Keratinocyte (primary cell): Measurements from ENCODE around the gene RAB32. TPM values are rescaled to one million over a fixed set of nuclear protein-coding genes. Genes with fewer than 3 reads are reported as not detected.
A peak's percentile ranks its signal among the peaks of the same experiment; 100 is the strongest.

ENCODE experiments used
- DNase-seq: peaks from one replicate; pipeline ENCODE4 v3.0.0-alpha.2; 2011; ENCODE audit warnings: low read depth, missing footprints, low spot score
- FAIRE-seq: peaks from 2 replicates; lab custom pipeline; 2011; peaks lifted over from hg19 to GRCh38; lab: Jason Lieb, UNC
- H2AFZ ChIP-seq: 2 replicates; pipeline ENCODE4 v1.6.0; 2012; ENCODE audit warnings: low read length, control low read depth, inconsistent platforms; ENCODE audit not compliant: control insufficient read depth
- H3K27ac ChIP-seq: 2 replicates; pipeline ENCODE4 v1.5.1; 2011; ENCODE audit warnings: low read length; ENCODE audit not compliant: control insufficient read depth, insufficient read depth
- H3K27me3 ChIP-seq: 3 replicates; pipeline ENCODE4 v1.6.0; 2011; ENCODE audit warnings: low read length; ENCODE audit not compliant: control insufficient read depth, insufficient read depth; ENCODE audit errors: extremely low read depth
- H3K36me3 ChIP-seq, 2 experiments: 2 replicates in 1 of 2; 3 replicates in 1 of 2; pipeline ENCODE4 v1.5.1; 2011; ENCODE audit warnings: low read length in 2 of 2, mild to moderate bottlenecking in 1 of 2; ENCODE audit not compliant: control insufficient read depth in 2 of 2, insufficient read depth in 2 of 2; ENCODE audit errors: extremely low read depth in 1 of 2
- H3K4me1 ChIP-seq: 3 replicates; pipeline ENCODE4 v1.5.1; 2011; ENCODE audit warnings: low read length; ENCODE audit not compliant: control insufficient read depth, insufficient read depth; ENCODE audit errors: extremely low read depth
- H3K4me2 ChIP-seq: 3 replicates; pipeline ENCODE4 v1.6.0; 2011; ENCODE audit warnings: low read depth, low read length; ENCODE audit not compliant: control insufficient read depth, insufficient read depth; ENCODE audit errors: extremely low read depth
- H3K4me3 ChIP-seq, 3 experiments: fragments of 200-600 bp in 1 of 3; sonication (generic) in 1 of 3; 2 replicates in 2 of 3; 3 replicates in 1 of 3; pipeline ENCODE4 v1.5.1; 2011 to 2016; ENCODE audit warnings: low read length in 3 of 3, mild to moderate bottlenecking in 3 of 3, control low read depth in 2 of 3, inconsistent platforms in 1 of 3, low read depth in 1 of 3, mixed read lengths in 1 of 3, mixed run types in 1 of 3, moderate library complexity in 1 of 3; ENCODE audit not compliant: control insufficient read depth in 2 of 3, insufficient read depth in 2 of 3; ENCODE audit errors: extremely low read depth in 1 of 3
- H3K79me2 ChIP-seq: 2 replicates; pipeline ENCODE4 v1.6.0; 2012; ENCODE audit warnings: low read length; ENCODE audit not compliant: control insufficient read depth, insufficient read depth
- H3K9ac ChIP-seq: 3 replicates; pipeline ENCODE4 v1.6.0; 2011; ENCODE audit warnings: low read length; ENCODE audit not compliant: control insufficient read depth, insufficient read depth; ENCODE audit errors: extremely low read depth
- H3K9me1 ChIP-seq: 3 replicates; pipeline ENCODE4 v1.6.0; 2011; ENCODE audit warnings: low read length; ENCODE audit not compliant: control insufficient read depth, insufficient read depth; ENCODE audit errors: extremely low read depth
- H3K9me3 ChIP-seq: 2 replicates; pipeline ENCODE4 v1.5.1; 2012; ENCODE audit warnings: low read depth, low read length; ENCODE audit not compliant: control insufficient read depth
- H4K20me1 ChIP-seq: 3 replicates; pipeline ENCODE4 v1.6.0; 2011; ENCODE audit warnings: low read length; ENCODE audit not compliant: control insufficient read depth, insufficient read depth; ENCODE audit errors: extremely low read depth
- CTCF ChIP-seq, 3 experiments: IDR thresholded peaks in 1 of 3; conservative IDR thresholded peaks in 1 of 3; optimal IDR thresholded peaks in 1 of 3; 2 replicates in 2 of 3; 3 replicates in 1 of 3; pipeline versions ENCODE3 to v1.5.1; 2011; ENCODE audit warnings: low read length in 3 of 3, mild to moderate bottlenecking in 3 of 3, moderate library complexity in 2 of 3, control low read depth in 1 of 3, inconsistent platforms in 1 of 3; ENCODE audit not compliant: insufficient read depth in 2 of 3; ENCODE audit errors: extremely low read depth in 1 of 3
- EZH2 ChIP-seq: IDR thresholded peaks from one replicate; pipeline ENCODE4 v1.6.1; 2012; ENCODE audit warnings: inconsistent platforms, mild to moderate bottlenecking, low read length, moderate library complexity
- dilution Hi-C: fragments of 300-500 bp; cut with MboI; formaldehyde crosslinking; loops from one replicate; pipeline ENCODE4 v1.7.0; 2020; ENCODE audit warnings: low sequenced_read_pairs; ENCODE audit not compliant: extremely low pct_ligation_motif_present
- polyA plus RNA-seq, 5 experiments: library from polyadenylated mRNA; depleted of rRNA in 3 of 5; stranded (reverse) in 3 of 5; stranded (forward) in 1 of 5; unstranded in 1 of 5; fragments of >200 nt; gene quantifications; 1 replicate in 1 of 5; 2 replicates in 3 of 5; 3 replicates in 1 of 5; pipeline versions ENCODE4 v1.2.1 to v1.2.3, GENCODE V29; 2011 to 2012; ENCODE audit warnings: missing spikeins in 2 of 5, low read depth in 1 of 5, low replicate concordance in 1 of 5

The RAB32 gene
- polyA plus RNA-seq, 1 donor (not counting 4 experiments of a cell fraction or from before 2014, with no cell fraction given) = 73.0 TPM

- DNase-seq (no peak), FAIRE-seq (peak; percentile 46)
- no peak for TF ChIP-seq EZH2
- no peak for TF ChIP-seq CTCF (optimal IDR thresholded peaks at IDR 0.05 in 1 of 3, IDR thresholded peaks at IDR 0.05 in 1 of 3, conservative IDR thresholded peaks at IDR 0.05 in 1 of 3; ENCODE audit: extremely low read depth in 1 of 3, insufficient read depth in 2 of 3, low read length in 3 of 3)
- H3K79me2 ChIP-seq = peaks cover 56% of the 10 kb centered on the region
- H3K4me2 ChIP-seq = peak overlapping the region; percentile 98
- H3K9me3 ChIP-seq = no peaks in the 10 kb centered on the region
- no peaks in the 10 kb centered on the region for H4K20me1 ChIP-seq
- H3K4me3 ChIP-seq = peak overlapping the region; percentile 87 to 94 (median 89)
- H2AFZ ChIP-seq = no peak overlapping the region
- no peaks in the 10 kb centered on the region for H3K27me3 ChIP-seq
- H3K9ac ChIP-seq = peak overlapping the region; percentile 93
- H3K27ac ChIP-seq = peak overlapping the region; percentile 88
- H3K9me1 ChIP-seq = no peaks in the 10 kb centered on the region
- H3K36me3 ChIP-seq = peaks cover 3% of the 10 kb centered on the region in 2 experiments
- dilution Hi-C loops = no loop called here
- H3K4me1 ChIP-seq = peaks cover 21% of the 10 kb centered on the region
Observed at GRCh38 chr6:146545581-146545980, 1.9 kb downstream of the RAB32 start.

GRCh38 chr6:146546443-146547043 is 2.9 kb downstream of the RAB32 start:
- Histone ChIP-seq H3K27me3 (no peaks in the 10 kb centered on the region), H3K9me3 (no peaks in the 10 kb centered on the region), H3K4me2 (peak overlapping the region; percentile 98), H3K79me2 (peaks cover 65% of the 10 kb centered on the region), H3K36me3 (peaks cover 3 to 5% of the 10 kb centered on the region in 2 experiments), H3K27ac (peak overlapping the region; percentile 88), H3K4me3 (peak overlapping the region in 2 of 3 experiments; percentile 89 to 94), H4K20me1 (no peaks in the 10 kb centered on the region), H3K9ac (peak overlapping the region; percentile 93), H3K9me1 (no peaks in the 10 kb centered on the region), H3K4me1 (peaks cover 21% of the 10 kb centered on the region), H2AFZ (peak overlapping the region; percentile 45)
- dilution Hi-C loops = no loop called here
- peak; percentile 90 for DNase-seq
- TF ChIP-seq CTCF (optimal IDR thresholded peaks at IDR 0.05 in 1 of 3, IDR thresholded peaks at IDR 0.05 in 1 of 3, conservative IDR thresholded peaks at IDR 0.05 in 1 of 3; ENCODE audit: extremely low read depth in 1 of 3, insufficient read depth in 2 of 3, low read length in 3 of 3) = no peak
- FAIRE-seq = peak; percentile 76
